ENCODE results near the gene ARMC10.

DNA sequence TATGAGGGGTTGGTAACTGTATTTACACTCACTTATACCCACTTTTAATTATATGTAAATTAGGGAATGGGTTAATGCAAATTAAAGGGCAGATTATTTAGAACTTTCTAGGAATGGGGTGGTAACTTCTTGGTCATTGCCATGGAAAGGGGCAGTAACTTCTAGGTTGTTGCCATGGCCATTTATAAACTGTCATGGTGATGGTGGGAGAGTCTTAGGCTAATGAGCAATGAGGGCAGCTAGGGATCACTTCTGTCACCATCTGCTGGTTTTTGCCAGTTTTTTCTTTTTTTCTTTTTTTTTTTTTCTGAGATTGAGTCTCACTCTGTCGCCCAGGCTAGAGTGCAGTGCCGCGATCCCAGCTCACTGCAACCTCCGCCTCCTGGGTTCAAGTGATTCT lies 40.8 kb downstream of the ARMC10 start:
- TF ChIP-seq POLR2AphosphoS5 (IDR thresholded peaks at IDR 0.05) = no peak
- no peak for TF ChIP-seq POLR2A (IDR thresholded peaks at IDR 0.05)
- TF ChIP-seq, protein P1, sequence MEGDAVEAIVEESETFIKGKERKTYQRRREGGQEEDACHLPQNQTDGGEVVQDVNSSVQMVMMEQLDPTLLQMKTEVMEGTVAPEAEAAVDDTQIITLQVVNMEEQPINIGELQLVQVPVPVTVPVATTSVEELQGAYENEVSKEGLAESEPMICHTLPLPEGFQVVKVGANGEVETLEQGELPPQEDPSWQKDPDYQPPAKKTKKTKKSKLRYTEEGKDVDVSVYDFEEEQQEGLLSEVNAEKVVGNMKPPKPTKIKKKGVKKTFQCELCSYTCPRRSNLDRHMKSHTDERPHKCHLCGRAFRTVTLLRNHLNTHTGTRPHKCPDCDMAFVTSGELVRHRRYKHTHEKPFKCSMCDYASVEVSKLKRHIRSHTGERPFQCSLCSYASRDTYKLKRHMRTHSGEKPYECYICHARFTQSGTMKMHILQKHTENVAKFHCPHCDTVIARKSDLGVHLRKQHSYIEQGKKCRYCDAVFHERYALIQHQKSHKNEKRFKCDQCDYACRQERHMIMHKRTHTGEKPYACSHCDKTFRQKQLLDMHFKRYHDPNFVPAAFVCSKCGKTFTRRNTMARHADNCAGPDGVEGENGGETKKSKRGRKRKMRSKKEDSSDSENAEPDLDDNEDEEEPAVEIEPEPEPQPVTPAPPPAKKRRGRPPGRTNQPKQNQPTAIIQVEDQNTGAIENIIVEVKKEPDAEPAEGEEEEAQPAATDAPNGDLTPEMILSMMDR (IDR thresholded peaks at IDR 0.05) = no peak

Measured in upper lobe of left lung (tissue), 4 donors.